Activated T-helper 1 cell treated with anti-CD3 and anti-CD28 coated beads, Interleukin-2, amount 50 U/mL, for 16 hours (primary cell): ENCODE data around the gene LRRC4B.

Experiments used
- DNase-seq, 2 donors: peaks; one replicate each; pipeline ENCODE4 v3.0.0-alpha.2; 2020; ENCODE audit warnings: low read depth in 1 of 2, low spot score in 1 of 2

Gene LRRC4B

DNA sequence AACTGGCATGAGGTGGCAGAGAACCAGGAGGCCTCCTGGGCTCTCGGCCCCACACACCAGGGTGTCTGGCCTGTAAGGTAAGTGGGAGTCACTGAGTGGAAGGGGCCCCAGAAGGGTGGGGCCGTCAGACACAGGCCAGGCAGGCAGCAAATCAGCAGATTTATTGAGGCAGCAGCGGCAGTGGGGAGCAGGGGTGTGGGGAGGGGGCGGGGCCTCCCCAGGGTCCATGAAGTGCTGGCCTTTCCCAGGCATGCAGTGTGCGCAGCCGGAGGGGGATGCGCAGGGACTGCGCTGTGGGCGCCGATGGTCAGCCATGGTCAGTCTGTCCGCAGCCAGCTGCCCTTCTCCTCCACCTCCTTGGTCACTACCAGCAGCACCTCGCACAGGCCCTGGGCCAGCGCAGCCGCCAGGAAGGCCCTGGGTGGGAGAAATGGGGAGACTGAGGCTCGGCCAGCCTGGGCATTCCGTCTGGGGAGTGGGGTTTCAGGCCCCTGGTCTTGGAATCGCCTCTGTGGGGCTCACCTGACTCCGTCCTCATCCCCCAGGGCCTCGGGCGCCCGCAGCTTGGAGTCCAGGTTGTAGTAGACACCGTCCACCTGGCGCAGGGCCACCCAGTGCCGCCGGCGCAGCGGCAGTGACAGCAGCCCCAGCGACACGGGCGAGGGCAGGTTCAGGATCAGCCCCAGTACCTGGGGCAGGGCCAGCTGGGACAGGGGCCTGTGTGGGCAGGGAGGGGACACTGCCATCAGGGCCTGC is 62.2 kb downstream of the LRRC4B start:
- DNase-seq: no peak

- DNase-seq: no peak
Measured at GRCh38 chr19:50501568-50502475, 66.4 kb downstream of the LRRC4B start.

- DNase-seq: no peak
Measured at GRCh38 chr19:50501186-50501567, 67.1 kb downstream of the LRRC4B start.

- DNase-seq: no peak
Measured at GRCh38 chr19:50500753-50501151, 67.5 kb downstream of the LRRC4B start.

- no peak for DNase-seq
Measured at GRCh38 chr19:50500060-50500752, 68.0 kb downstream of the LRRC4B start.

GRCh38 chr19:50498219-50499056 is 69.8 kb downstream of the LRRC4B start:
- DNase-seq: no peak

DNA sequence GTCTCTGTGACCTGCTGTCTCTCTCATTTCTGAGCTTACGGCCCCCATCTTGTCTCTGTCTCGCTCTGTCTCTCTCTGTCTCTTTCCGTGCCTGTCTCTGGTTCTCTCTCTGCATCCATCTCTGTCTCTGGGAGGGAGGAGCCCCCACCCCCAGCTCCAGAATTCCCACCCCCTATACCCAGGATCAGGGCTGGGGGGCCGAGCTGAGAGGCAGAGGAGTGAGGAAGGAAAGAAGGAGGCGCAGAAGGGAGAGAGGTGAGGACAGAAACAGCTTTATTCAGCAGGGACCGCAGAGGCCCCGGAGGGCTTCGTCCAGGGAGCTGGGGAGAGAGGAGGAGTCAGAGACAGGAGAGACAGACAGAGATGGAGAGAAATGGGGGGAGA is 71.2 kb downstream of the LRRC4B start:
- DNase-seq: no peak

- no peak for DNase-seq
Measured at GRCh38 chr19:50496189-50497021, 71.8 kb downstream of the LRRC4B start.

DNA sequence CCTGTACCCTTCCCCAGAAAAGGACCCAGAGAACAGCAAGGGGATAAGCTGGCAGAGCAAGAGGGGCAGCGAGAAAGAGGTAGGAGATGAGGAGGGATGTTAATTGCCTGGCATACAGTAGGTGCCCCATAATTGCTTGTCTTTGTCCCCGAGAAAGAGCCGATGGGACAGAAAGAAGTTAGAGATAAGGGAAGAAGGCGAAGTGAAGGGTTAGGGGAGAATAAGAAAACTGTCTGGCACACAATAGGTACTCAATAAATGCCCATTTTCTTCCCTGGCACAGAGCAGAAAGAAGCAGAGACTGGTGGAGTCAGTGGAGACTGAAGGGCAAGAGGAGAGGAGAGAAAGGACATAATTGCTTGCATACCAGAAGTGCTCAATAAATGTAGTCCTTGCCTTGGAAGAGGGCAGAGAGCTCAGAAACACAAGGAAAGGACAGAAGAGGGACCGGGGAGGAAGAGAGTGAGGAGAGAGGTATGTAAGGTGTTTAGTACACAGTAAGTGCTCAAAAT is 73.2 kb downstream of the LRRC4B start:
- no peak for DNase-seq

DNA sequence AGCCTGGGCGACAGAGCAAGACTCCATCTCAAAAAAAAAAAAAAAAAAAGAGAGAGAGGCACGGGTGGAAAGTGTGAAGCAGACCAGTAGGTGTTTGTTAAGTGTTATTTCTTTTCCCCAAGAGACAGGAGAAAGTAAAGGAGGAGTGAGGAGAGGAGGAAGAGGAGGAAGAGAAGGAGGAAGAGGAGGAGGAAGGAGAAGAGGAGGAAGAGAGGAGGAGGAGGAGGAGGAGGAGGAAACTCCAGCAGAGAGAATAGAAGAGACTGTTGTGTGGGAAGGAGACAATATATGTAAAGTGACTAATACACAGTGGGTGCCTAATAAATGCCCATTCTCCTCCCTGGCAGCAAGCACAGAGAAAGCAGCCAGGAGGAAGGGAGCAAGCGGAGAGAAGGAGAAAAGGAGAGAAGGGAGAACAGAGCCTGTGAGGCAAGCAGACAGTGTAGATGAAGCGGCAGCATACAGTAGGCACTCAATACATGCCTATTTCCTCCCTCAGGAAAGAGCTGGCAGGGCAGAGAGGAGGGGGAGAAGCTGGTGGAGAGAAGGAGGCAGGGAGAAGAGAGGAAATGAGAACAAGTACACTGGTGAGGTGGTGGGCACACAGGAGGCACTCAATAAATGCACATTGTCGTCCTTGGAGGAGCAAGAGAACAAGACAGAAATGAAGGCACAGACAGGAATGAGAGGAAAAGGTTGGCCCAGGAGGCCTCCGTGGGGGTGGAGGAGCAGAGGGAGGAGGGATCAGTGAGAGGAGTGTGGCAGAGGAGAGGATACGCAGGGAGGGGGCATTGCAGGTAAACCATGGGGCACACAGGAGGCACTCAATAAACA is 73.8 kb downstream of the LRRC4B start:
- no peak for DNase-seq

GRCh38 chr19:50493171-50493570 is 75.1 kb downstream of the LRRC4B start:
- no peak for DNase-seq

DNA sequence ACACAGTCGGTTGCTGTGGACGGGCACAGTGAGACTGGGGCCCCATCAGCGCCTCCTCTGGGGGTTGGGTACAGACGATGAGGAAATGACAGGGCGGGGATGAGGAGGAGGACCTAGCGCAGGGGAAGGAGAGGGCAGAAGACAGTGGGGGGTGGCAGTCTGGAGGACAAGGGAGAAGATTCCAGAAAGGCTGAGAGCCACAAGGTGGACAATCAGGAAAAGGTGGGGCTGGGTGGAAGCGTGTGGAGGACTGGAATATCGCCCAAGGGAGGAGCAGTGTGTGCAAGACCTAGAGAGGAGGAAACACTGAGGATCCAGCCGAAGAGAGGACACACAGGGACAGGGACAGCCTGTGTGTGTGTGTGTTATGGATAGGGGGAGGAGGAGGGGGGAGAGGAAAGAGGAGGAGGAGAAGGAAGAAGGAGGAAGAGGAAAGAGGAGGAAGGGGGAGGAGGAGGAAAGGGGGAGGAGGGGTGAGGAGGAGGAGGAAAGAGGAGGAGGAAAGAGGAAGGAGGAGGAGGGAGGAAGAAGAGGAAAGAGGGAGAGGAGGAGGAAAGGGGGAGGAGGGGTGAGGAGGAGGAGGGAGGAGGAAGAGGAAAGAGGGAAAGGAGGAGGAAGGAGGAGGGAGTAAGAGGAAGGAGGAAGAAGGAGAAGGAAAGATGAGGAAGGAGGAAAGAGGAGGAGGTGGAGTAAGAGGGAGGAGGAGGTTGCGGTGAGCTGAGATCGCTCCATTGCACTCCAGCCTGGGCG is 75.8 kb downstream of the LRRC4B start:
- DNase-seq: no peak

DNA sequence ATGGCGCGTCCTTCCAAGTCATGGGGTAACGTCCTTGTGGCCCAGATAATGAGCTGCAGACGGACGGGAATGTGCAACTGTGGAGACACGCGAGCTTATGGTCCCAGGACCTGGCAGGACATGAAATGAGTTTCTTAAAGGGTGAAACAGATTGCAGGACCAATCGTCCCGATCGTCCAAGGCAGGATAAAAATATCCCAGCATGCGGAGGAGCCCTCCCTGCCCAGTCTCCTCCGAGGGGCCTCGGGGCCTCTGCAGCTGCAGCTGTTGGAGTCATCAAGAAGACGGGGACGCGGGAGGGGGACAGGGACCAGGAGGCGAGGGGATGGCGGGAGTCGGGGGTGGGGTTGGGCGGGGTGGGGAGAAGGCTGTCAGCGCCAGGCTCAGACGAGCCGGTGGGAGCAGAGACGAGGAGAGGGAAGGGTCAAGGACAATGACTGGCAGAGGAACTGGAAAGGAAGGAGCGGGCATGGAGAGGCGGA is 77.2 kb downstream of the LRRC4B start:
- no peak for DNase-seq

DNA sequence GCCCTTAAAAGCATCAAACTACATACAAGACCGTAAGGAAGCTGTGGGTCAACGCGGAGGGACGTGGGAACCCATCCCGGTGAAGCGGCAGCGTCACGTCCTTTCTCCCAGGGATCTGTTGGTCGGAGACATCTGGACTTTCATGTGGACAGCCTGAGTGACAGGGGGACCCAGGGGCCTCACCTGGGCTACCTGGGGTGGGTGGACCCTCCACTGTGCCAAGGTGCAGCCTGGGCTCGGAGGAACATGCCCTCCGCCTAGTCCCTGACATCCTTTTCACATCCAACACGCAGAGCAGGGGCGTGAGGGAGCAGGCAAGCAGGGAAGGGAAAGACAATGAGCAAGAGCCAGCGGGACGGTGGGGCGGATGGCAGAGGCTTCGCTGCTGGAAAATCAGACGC is 77.8 kb downstream of the LRRC4B start:
- DNase-seq: no peak

DNA sequence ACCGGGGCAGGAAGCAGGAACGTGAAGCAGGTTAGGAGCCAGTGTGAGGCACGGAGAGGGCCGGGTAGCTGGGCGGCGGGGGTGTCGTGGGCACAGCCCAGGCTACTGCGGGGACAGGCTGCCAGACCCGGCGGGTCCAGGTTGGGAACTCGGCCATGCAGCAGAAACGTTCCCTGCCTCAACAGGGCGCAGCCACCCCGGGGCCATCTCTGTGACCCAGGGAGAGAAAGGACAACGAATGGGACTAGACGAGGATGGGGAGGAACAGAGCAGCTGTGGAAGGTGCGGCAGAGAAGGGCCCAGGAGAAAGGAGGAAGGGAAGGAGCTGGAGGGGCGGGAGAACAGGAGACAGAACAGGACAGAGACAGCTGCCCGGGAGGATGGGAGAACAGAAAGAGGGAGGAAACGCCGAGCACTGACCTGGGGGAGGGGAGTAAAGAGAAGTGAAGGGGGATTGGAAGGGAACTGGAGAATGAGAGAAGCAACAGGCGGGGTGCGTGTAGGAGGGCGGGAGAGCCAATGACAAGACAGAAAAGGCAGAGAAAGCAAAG is 78.7 kb downstream of the LRRC4B start:
- no peak for DNase-seq

- DNase-seq: no peak
Measured at GRCh38 chr19:50488389-50489194, 79.6 kb downstream of the LRRC4B start.
